ENCODE results near the gene PRPF38A. TPM values are rescaled to one million over a fixed set of nuclear protein-coding genes. Genes with fewer than 3 reads are reported as not detected.

PRPF38A gene
- total RNA-seq, 2 donors from 2014 or later, result 29.6 to 31.6 TPM

DNA sequence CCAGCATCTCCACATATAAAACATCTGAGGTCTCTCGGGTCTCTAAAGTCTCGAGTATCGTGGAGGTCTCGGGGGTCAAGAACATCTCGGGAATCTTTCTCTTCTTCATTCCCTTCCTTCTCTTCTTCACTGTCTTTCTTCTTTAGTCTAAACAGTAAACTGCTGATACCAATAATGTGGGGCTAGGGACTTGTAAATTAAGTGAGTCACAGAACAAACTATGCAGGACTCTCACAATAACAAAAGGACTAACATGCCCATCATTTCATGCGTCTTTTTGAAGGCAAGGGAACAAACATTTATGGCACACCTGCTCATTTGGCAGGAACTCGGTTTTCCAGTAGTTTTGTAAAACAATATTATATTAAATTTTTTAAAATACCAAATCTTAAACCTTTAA lies 32.4 kb downstream of the PRPF38A start:
- intact Hi-C loops (cut with DNase I), result no loop called here
- DNase-seq (ENCODE audit: low spot score), result no peak

DNA sequence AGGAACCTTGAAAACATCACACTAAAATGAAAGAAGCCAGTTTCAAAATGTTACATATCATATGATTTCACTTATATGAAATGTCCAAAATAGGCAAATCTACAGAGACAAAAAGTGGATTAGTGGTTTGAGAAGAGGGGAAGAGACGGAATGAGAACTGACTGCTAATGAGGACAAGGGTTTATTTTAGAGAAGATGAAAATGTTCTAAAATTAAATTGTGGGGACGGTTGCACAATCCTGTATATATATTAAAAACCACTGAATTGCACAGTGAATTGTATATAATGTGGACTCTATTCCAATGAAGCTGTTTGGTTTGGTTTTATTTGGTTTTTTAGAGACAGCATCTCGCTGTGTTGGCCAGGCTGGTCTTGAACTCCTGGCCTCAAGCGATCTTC lies 35.6 kb downstream of the PRPF38A start:
- intact Hi-C loops (cut with DNase I), result no loop called here

DNA sequence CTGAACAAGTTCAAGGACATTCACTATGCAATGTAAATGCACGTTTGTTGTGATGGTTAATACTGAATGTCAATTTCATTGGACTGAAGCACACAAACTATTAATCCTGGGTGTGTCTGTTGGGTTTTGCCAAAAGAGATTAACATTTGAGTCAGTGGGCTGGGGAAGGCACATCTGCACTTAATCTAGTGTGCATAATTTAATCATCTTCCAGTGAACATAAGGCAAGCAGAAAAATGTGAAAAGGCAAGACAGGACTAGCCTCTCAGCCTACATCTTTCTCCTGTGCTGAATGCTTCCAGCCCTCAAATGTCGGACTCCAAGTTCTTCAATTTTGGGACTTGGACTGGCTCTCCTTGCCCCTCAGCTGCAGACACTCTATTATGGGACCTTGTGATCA lies 40.1 kb downstream of the PRPF38A start:
- intact Hi-C loops (cut with DNase I), result no loop called here
- DNase-seq (ENCODE audit: low spot score), result no peak

More for the DNA sequence above, 35.6 kb downstream of the PRPF38A start:
- no peak for DNase-seq (ENCODE audit: low spot score)

DNA sequence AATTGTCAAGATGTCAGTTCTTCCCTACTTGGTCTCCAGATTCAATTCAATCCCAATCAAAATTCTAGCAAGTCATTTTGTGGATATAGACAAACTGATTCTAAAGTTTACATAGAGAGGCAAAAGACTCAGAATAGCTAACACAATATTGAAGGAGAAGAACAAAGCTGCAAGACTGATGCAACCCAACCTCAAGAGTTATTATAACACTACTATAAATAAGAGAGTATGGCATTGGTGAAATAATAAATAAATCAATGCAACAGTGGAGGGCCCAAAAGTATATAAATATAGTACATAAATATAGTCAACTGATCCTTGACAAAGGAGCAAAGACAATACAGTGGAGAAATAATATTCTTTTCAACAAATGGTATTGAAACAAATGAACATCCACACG lies 49.7 kb downstream of the PRPF38A start:
- no peak for DNase-seq (ENCODE audit: low spot score)
- intact Hi-C loops (cut with DNase I), result no loop called here

DNA sequence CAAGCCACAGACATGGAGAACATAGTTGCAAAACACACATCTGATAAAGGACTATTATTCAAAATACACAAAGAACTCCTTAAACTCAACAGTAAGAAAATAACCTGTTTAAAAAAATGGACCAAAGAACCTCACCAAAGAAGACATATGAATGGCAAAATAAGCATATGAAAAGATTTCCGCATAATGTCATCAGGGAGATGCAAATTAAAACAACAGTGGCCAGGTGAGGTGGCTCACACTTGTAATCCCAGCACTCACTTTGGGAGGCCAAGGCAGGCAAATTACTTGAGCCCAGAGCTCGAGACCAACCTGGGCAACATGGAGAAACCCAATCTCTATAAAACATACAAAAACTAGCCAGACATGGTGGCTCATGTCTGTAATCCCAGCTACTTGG lies 50.4 kb downstream of the PRPF38A start:
- no peak for DNase-seq (ENCODE audit: low spot score)
- intact Hi-C loops (cut with DNase I), result no loop called here

DNA sequence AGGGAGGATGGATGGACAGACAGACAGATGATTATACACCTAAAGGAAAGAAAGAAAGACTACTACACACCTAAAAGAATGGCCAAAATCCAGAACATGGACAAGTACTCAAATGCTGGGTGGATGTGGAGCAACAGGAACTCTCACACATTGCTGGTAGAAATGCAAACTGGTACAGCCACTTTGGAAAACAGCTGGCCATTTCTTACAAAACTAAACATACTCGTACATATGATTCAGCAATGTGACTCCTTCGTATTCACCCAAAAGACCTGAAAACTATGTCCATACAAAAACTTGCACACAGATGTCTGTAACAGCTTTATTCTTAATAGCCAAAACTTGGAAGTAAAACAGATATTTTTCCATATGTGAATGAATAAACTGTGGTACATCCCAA lies 51.3 kb downstream of the PRPF38A start:
- intact Hi-C loops (cut with DNase I), result no loop called here
- DNase-seq (ENCODE audit: low spot score), result no peak

DNA sequence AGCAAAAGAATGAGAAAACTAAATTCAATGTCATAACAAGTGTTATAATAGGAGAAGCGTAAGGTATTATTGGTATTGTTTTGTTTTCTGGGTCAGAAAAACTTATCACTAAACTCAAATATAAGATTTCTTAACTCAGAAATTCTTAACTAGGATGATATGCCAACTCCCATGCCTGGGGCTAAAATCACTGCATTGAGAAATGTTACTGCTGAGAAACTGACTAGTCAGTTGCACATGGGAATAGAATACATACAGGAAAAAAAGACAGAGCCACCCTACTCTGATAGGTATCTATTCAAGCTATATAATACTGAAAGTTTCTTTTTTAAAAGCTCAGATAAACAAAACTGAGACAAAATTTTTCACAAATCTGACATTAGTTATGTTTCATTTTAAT lies 56.3 kb downstream of the PRPF38A start:
- DNase-seq (ENCODE audit: low spot score), result no peak
- intact Hi-C loops (cut with DNase I), result no loop called here

- DNase-seq (ENCODE audit: low spot score), result no peak
- intact Hi-C loops (cut with DNase I), result no loop called here
These were observed 57.4 kb downstream of the PRPF38A start for GRCh38 chr1:52461821-52462220.

GRCh38 chr1:52463891-52464290 lies 59.5 kb downstream of the PRPF38A start:
- intact Hi-C loops (cut with DNase I), result no loop called here
- no peak for DNase-seq (ENCODE audit: low spot score)

- intact Hi-C loops (cut with DNase I), result no loop called here
- DNase-seq (ENCODE audit: low spot score), result no peak
These were observed 64.7 kb downstream of the PRPF38A start for GRCh38 chr1:52469108-52469507.

Other genes with a start within 250 kb of the PRPF38A start
- 10 to 100 TPM; 19.9 to 23.2 TPM for gene CC2D1B, start 38.4 kb upstream of the PRPF38A start, total RNA-seq
- gene ORC1, start 179 bp upstream of the PRPF38A start, total RNA-seq, result under 1 TPM; 0.46 to 0.52 TPM
- gene TUT4, start 148.5 kb downstream of the PRPF38A start, total RNA-seq, result 10 to 100 TPM; 35.8 to 39.8 TPM
- 10 to 100 TPM in 1 of 2 donors, 1 to 10 TPM in 1; 8.1 to 12.1 TPM for gene GPX7, start 197.8 kb downstream of the PRPF38A start, total RNA-seq
- gene SHISAL2A, start 228.6 kb downstream of the PRPF38A start, total RNA-seq, result under 1 TPM in 1 of 2 donors, not detected in 1; 0.14 TPM

Data from posterior vena cava (tissue), 2 donors.